ENCODE results near the gene ZRANB3.
"Not testable (repeated sequence)": the region's sequence is repeated elsewhere in the genome, so short reads cannot be mapped to it uniquely, and the experiment has no call there.

ZRANB3 gene

DNA sequence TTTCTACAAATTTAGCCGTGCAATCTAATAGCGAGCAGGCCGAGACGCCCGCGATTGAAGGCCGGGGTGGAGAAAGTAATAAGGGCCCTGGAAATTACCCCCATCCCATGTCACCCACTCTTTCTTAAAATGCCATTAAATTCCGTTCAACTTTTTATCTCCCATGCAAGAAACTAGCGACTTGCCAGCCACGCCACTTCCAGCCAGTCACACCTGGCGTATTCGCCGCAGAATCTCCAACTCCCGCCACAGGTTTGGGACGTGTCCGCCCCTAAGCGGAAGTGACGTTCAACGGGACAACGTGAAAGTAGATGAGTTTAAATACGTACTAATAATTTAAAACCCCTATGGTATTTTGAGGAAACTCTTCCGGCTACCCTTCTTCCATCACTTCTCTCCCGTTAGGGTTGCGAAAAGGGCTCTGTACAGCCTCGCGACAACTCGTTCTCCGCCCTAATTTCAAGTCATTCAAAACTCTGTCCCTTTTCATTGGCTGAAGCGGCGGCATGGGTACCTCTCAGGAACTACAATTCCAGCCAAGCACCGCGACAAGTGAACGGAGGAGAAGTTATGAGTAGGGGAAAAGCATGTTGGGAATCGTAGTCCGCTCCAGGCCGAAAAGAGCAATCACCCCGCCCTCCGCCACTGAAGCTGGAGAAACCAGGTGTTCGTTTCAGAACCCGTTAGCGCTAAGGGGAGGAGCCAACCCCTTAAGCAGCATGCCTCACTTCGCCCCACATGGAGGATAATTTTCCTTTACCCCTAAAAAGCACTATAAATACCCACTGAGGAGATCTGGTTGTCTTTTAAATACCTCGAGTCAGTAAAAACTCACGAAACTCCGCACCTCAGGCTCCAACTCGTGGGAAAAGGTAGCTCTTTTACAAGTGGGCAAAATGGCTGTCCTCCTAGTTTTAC is at the start of gene ZRANB3:
Gene ZRANB3, minus strand, starts transcription at position 906 of the 918 bp plus-strand sequence.
- peak; percentile 93 for DNase-seq

DNA sequence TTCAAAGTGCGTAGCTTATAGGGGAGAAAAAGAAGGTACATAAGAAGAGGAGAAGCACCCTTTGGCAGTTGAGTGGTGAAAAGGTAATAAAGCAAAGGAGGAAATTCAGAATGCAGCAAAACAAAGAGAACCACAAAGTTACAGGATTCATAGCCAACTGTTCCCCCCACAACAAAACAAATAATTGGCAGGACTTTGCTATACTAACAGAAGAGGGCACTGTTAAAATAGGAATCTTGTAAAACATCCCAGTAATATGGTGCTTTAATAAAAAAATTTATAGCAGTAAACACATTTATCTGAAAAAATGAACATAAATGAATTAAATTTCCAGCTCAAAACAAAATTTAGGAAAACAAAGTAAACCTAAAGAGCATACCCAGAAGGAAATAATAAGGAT is 42.6 kb upstream of the ZRANB3 start:
- DNase-seq, result no peak

DNA sequence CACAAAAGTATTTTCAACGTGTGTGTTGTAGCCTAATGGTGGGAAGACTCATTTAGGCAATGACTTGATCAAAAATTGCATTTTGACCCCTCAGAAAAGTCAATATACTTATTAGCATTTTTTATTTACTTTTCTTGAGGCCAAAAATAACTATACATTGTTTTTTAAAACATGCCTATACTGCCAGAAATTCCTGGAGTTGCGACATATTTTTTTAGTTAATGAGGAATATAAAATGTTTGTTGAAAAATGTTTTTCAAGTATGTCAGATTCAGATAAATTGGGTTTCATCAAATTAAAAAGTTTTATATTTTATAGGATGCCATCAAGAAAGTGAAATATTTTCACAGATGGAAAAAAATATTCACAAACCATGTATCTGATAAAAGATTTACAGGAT is 39.9 kb upstream of the ZRANB3 start:
- DNase-seq, result no peak

DNA sequence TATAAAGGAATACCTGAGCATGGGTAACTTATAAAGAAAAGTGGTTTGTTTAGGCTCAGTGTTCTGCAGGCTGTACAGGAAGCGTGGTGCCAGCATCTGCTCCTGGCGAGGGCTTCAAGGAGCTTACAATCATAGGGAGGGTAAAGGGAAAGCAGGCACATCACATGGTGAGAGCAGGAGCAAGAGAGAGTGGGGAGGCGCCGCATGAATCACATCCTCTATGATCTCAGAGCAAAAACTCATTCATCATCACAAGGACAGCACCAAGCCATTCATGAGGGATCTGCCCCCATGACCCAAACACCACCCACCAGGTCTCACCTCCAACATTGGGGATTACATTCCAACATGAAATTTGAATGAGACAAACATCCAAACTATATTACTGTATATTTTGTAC is 32.8 kb upstream of the ZRANB3 start:
- peak; percentile 8 for DNase-seq

DNA sequence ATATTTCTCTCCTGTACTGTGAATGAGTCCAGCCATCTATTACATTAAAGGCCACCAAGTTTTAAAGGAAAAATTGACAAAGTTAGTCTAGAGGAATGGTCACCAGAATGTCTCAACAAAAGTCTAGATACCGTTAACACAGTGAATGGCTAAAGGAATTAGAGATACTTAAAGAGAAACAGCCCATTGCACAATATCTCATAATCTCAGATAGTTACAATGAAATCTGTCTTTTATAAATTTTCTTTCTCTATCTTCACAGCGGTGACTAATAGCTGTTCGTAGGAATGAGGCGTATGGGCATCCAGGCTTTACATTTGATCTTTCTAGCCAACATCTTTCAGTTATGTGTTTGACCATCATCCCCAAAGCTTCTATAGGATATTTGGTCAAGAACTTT is 30.9 kb upstream of the ZRANB3 start:
- DNase-seq, result no peak

DNA sequence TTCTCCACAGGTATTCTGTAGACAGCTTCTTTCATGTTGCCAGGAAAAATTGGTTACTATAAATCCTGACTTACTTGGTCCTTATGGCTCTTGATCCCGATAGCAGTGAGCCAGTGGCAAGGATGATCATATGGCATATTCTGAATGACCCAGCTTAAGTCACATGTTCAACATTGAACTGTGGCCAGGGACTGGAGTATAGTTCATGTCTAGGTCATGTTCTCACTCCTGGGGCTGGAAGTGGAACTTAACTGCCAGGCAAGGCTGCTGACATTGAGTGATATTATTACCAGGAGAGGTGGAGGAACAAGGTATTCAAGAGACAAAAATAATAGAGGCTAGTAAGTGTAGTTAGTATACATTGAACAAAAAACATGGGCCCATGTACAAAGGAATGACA is 26.5 kb upstream of the ZRANB3 start:
- DNase-seq, result no peak

DNA sequence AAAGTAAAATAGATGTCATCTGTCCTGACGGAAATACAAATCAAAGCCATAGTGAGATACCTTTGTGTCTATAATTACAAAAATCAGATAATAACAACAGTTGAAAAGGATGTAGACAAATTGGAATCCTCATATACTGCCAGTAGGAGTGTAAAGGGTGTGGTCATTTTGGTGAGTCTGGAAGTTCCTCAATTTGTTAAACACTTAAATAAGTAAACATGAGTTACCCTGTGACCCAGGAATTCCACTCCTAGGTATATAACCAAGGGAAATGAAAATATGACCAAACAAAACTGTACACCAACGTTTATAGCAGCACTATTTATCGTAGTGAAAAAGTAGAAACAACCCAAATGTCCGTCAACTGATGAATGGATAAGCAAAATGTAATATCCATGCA is 24.3 kb upstream of the ZRANB3 start:
- DNase-seq, result no peak

DNA sequence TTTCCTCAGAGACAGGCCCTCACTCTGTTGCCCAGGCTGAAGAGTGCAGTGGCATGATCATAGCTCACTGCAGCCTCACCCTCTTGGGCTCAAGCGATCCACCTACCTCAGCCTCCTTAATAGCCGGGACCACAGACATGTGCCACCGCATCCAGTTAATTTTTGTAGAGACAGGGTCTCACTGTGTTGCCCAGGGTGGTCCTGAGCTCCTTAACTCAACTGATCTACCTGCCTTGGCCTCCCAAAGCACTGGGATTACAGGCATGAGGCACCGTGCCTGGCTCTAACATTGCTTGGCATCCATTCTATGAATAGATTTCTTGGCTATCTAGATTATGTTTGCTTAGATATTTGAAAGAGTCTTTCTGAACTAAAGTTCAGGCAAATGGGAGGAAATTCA is 21.9 kb upstream of the ZRANB3 start:
- DNase-seq, result no peak

DNA sequence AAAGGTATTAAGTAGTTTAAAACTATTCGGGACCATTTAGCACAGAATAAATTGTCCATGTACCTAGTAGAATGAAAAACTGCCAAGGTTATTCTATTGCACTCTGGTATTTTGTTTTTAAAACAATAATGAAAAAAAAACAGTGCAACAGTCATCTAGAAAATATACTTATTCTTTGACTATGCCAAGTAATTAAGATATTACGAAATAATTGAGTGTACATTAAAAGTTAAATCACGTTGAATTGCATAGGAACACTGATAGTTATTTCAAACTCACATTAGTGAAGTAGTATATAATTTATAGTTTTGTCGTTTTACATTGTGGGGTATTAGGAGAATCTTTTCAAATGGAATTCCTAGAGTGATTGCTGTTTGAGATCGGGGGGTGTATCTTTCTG is 20.3 kb upstream of the ZRANB3 start:
- no peak for DNase-seq

DNA sequence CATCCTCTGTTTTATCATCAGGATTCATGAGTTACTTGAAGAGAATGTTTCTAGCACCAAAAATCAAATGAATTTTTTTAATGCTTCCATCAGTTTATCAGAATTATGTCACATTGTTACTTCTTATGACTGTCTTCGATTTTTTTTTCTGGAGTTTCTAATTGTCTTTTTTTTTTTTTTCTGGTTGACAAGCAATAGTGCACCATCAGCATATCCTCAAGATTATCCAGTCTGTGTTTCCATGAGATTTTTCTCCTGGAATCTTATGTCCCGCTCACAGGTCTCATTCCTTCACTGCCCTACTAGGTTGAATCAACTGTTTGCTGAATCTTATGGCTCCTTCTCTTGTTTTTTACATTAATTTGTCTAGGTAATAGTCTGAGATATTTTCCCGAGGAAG is 16.3 kb upstream of the ZRANB3 start:
- DNase-seq, result no peak

DNA sequence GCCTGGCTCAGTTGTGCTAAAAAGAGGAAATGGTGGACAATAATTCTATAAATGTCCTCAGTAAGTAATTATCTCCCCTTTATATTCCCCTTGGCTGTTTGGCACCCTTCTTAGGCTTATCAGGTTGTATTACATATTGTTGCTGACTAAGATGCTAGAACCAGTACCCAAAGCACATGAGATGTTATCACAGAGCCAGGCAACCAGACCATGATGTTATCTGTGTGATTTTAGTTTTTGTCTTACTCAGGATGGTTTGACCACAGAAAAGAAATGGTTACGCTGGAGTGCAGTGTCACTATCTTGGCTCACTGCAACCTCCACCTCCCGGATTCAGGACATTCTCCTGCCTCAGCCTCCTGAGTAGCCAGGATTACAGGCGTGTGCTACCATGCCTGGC is 15.4 kb upstream of the ZRANB3 start:
- no peak for DNase-seq

DNA sequence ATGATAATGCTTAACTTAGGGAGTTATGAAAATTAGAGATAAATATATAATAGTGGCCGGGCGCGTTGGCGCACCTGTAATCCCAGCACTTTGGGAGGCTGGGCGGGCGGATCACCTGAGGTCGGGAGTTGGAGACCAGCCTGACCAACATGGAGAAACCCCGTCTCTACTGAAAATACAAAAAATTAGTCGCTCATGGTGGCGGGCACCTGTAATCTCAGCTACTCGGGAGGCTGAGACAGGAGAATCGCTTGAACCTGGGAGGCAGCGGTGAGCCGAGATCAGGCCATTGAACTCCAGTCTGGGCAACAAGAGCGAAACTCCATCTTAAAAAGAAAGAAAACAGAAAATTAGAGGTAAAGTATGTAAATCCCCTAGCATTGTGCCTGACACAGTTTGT is 2.5 kb upstream of the ZRANB3 start:
- not testable (repeated sequence) for DNase-seq

DNA sequence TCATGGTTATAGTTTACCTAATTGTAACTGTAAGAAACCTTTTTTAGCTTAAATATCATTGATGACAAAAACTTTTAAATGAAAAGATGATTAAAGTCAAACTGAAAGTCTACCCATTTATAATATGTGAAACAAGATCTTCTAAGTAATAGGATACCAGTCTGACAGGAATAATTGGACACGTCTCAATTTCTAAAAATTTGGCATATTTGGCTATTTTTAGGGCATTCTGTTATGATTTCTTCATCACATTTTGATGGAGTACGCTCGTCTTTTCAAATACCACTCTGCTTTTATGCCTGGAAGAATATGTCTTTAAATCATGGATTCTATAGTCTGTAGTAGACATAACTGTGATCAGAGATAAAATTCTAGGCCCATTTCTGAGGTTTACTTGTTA is 1.6 kb upstream of the ZRANB3 start:
- DNase-seq, result no peak

DNA sequence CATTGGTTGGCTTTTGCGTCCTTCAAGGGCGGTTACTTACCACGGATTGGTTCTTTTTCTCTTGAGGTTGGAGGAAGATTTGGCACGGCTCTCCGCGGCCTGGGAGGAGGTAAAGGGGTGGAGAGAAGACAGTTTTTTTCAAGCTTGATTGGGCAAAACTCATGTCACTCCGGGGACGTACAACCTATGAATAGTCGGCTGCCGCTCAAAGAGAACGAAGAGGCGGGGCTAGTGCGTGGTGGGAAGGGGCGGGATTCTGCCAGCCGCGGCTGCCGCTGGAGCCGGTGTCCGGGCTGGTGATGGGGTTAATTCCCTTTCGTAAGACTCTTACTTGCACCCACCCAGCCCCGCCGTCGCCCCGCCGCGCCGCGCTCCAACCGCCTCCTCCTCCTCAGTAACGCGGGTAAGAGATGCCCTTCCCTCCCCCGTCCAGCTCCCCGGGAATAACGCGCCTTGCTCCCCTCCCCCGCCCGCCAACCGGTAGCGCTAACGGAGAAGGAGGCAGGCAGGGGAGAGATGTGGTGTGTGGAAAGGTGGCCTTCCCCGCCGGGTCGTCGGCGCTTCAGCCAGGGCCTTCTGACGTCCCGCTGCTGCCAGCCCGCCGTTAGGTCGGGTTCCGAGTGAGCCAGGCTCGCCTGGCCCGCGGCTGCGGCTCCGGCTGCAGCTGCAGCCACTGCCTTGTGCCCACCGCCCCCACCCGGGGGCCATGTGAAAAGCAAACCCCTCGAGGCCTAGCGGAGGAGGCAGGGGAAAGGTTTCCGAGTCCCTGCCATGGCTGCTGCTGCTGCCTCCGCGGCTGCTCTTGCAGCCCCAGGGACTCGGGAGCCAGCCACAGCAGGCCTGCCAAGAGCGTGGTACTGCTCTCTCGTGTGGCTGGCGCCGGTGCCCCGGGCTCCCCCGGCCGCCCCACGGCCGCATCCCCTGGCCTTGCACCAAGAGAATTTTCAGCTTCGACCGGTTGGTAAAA is 496 bp upstream of the ZRANB3 start, which contains the start of gene R3HDM1:
Gene R3HDM1, plus strand, starts transcription at position 254 of the 967 bp plus-strand sequence. CDS start 73,362 bp downstream, outside the sequence.
- DNase-seq, result peak; percentile 93

DNA sequence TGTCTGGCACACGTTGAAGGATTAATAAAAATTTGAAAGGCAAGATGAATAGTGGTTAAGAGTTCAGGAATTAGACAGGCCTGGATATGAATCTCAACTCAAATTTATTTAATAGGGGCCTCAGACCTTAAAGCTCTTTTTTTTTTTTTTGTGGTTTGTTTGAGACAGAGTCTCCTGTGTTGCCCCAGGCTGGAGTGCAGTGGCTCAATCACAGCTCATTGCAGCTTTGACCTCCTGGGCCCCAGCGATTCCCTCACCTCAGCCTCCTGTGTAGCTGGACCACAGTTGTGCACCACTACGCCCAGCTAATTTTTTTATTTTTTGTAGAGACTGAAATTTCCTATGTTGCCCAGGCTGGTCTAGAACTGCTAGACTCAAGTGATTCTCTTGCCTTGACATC is 3.0 kb downstream of the ZRANB3 start:
- no peak for DNase-seq

DNA sequence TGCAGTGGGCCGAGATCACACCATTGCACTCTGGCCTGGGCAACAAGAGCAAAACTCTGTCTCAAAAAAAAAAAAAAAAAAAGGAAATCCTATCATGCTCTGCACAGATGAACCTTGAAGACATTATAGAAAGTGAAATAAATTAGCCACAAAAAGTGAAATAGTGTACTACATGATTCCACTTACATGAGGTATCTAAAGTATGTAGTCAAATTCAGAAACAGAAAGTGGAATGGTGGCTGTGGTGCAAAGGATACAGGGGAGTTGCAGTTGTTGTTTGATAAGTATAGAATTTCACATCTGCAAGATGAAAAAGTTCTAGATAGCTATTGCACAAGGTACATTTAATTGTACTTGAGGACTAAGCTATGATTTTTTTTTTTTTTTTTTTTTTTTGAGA is 5.2 kb downstream of the ZRANB3 start:
- DNase-seq, result no peak

DNA sequence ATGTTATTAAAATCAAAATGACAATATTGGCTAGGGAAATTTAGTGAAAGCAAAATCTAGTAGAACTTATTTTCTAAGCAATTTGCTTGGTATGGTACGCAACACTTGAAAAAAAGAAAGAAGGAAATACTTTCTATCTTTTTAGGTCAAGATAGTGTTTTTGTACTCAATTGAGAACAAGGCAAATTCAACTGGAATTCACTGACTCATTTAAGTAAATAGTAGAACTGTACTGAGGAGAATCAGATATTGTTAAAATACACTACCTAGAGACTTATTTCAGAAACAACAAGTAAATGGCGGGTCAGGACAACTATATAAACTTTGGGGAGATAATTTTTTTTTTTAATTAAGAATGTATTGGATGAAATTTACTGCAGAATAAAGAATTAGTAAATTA is 18.9 kb downstream of the ZRANB3 start:
- DNase-seq, result no peak

DNA sequence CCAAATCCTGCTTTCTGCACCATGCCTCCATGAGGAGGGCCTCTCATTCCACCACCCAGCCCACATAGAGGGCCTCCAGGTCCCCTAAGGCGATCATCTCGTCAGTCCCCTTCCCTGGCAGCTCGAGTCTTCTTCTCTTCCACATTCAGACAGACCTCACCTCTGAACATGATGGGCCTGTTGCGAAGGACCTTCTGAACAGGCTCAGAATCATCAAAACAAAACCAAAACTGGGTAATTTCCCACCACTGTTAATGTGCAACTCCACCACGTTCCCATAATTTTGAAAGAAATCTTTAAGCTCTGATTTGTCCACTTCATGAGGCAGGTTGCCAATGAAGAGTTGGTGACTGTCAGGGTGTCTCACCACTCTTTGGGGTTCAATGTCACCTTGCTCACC is 20.4 kb downstream of the ZRANB3 start:
- DNase-seq, result no peak

DNA sequence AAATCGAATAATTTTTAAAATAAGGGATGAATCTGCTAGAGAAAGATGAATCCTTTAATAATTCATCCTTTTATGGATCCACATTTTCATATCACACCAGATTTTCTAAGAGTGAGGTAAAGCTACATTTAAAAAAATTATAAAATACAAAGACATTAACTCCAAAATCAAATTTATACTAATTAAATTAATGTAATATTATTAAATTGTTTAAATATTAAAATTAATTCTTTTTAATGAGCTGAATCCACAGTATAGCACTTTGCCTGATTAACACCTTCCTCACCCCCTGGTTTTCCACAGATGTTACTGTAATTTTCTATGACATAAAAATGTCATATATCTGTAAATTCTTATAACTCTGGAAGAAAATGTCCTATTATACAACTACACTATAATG is 26.2 kb downstream of the ZRANB3 start:
- no peak for DNase-seq

DNA sequence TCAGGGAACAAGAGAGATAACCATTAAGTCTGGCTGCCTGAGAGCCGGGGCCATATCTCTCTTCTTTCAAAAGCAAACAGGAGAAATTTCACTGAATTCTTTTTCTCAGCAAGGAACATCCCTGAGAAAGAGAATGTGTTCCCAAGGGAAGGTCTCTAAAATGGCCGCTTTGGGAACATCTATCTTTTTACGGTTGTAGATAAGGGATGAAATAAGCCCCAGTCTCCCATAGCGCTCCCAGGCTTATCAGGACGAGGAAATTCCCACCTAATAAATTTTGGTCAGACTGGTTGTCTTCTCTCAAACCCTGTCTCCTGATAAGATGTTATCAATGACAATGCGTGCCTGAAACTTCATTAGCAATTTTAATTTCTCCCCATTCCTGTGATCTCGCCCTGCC is 32.4 kb downstream of the ZRANB3 start:
- DNase-seq, result not testable (repeated sequence)

DNA sequence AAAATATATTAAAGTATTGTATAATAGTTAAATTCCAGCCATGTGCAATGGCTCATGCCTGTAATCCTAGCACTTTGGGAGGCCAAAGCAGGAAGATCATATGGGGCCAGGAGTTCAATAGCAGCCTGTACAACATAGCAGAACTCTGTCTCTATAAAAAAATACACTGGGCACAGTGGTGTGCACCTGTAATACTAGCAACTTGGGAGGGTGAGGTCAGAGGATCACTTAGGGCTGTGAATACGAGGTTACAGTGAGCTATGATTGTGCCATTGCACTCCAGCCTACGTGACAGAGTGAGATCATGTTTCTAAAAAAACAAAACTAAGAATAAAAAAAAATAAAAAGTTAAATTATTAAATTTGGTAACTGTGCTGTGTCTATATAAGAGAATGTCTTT is 36.1 kb downstream of the ZRANB3 start:
- DNase-seq, result no peak

DNA sequence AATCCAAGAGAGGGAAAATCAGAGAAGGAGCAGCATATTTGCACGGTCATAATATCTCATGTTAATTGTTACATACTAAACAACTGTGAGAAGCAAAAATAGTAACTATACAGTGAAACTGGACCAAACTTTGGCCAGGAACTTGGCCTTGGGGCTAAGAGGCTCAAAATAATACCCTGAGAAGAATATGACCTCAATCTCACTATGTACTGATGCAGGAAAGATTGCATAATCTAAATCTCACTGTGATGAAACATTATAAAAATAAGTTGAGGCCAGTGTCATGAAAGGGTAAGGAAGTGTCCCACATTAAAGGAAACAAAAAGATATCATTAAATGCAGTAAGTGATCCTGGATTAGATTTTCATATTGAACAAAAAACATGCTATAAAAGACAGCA is 36.5 kb downstream of the ZRANB3 start:
- no peak for DNase-seq

DNA sequence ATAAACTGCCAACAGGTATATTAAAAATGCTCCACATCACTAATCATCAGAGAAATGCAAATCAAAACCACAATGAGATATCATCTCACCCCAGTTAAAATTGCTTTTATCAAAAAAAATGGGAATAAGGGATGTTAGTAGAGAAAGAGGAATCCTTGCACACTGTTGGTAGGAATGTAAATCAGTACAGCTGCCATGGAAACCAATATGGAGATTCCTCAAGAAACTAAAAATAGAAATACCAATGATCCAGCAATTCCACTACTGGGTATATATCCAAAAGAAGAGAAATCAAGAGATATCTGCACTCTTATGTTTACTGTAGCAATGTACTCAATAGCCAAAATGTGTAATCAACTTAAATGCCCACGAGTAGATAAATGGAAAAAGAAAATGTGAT is 40.6 kb downstream of the ZRANB3 start:
- DNase-seq, result no peak

DNA sequence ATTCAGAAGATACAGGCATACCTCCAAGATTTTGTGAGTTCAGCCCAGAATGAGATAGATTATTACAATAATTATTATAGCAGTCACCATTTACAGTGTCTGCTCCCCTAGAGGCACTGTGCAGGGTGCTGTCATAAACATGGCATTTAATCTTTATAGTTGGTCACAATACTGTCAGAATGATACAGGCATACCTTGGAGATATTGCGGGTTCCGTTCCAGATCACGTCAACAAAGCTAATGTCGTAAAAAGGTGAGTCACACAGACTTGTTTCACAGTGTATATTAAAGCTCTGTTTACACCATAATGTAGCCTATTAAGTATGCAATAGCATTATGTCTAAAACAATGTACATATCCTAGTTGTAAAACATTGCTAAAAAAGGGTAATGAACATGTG is 45.6 kb downstream of the ZRANB3 start:
- DNase-seq, result no peak

All from NK-92 treated with Interleukin-12 subunit alpha and Interleukin-12 subunit beta, amount 100 ng/mL, for 24 hours (cell line).